ENCODE data around the gene DPYSL4. TPM values are rescaled to one million over a fixed set of nuclear protein-coding genes. Genes with fewer than 3 reads are reported as not detected.
A peak's percentile ranks its signal among the peaks of the same experiment; 100 is the strongest.

Gene DPYSL4
- total RNA-seq, 4 donors from 2014 or later = 0.27 TPM; not detected in 3

DNA sequence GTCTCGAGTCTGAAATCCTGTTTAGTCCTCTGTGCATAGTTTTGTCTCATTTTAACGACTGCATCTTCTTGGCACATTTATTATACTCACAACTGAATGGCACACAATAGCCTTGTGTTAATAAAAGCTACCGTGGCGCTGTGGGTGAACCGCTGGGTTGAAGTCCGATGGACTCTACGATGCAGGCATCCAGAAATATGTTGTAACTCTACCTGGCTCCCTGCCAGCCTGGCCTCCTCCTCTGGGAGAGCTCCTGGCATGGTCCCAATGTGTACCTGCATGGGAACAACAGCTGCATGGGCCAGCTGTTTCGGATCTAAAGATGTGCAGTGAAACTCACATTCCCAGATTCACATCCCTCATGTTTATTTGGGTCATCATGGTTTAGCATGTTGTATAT lies 3.7 kb upstream of the DPYSL4 start:
- H3K36me3 ChIP-seq = no peaks in the 10 kb centered on the region
- peaks cover 0 to 23% (median 9%) of the 10 kb centered on the region in 4 donors for H3K4me1 ChIP-seq
- no peak for DNase-seq
- no peak overlapping the region for H3K27ac ChIP-seq
- TF ChIP-seq, protein P1, sequence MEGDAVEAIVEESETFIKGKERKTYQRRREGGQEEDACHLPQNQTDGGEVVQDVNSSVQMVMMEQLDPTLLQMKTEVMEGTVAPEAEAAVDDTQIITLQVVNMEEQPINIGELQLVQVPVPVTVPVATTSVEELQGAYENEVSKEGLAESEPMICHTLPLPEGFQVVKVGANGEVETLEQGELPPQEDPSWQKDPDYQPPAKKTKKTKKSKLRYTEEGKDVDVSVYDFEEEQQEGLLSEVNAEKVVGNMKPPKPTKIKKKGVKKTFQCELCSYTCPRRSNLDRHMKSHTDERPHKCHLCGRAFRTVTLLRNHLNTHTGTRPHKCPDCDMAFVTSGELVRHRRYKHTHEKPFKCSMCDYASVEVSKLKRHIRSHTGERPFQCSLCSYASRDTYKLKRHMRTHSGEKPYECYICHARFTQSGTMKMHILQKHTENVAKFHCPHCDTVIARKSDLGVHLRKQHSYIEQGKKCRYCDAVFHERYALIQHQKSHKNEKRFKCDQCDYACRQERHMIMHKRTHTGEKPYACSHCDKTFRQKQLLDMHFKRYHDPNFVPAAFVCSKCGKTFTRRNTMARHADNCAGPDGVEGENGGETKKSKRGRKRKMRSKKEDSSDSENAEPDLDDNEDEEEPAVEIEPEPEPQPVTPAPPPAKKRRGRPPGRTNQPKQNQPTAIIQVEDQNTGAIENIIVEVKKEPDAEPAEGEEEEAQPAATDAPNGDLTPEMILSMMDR (IDR thresholded peaks at IDR 0.05) = no peak
- no peak for TF ChIP-seq POLR2A (IDR thresholded peaks at IDR 0.05)
- no peak overlapping the region for H3K4me3 ChIP-seq
- no peaks in the 10 kb centered on the region for H3K9me3 ChIP-seq
- peaks cover 0 to 24% of the 10 kb centered on the region in 2 donors for H3K27me3 ChIP-seq

GRCh38 chr10:132184816-132185593 lies 1.7 kb upstream of the DPYSL4 start:
- no peaks in the 10 kb centered on the region for H3K36me3 ChIP-seq
- TF ChIP-seq, protein P1 (IDR thresholded peaks at IDR 0.05) = no peak
- no peak for TF ChIP-seq POLR2A (IDR thresholded peaks at IDR 0.05)
- no peaks in the 10 kb centered on the region for H3K9me3 ChIP-seq
- DNase-seq = no peak
- H3K27me3 ChIP-seq = peaks cover 0 to 30% of the 10 kb centered on the region in 2 donors
- no peak overlapping the region for H3K4me3 ChIP-seq
- peaks cover 0 to 23% (median 9%) of the 10 kb centered on the region in 4 donors for H3K4me1 ChIP-seq
- H3K27ac ChIP-seq = no peak overlapping the region

- peak in 1 of 3 donors; percentile 60 for DNase-seq
- Histone ChIP-seq H3K4me3 (peak overlapping the region in 2 of 4 donors; percentile 36 to 45), H3K27me3 (peaks cover 0 to 30% of the 10 kb centered on the region in 2 donors), H3K4me1 (peaks cover 0 to 23% (median 9%) of the 10 kb centered on the region in 4 donors), H3K9me3 (no peaks in the 10 kb centered on the region), H3K27ac (no peak overlapping the region), H3K36me3 (no peaks in the 10 kb centered on the region)
- TF ChIP-seq, protein P1 (IDR thresholded peaks at IDR 0.05) = no peak
- TF ChIP-seq POLR2A (IDR thresholded peaks at IDR 0.05) = no peak
These were observed 904 bp upstream of the DPYSL4 start for GRCh38 chr10:132185601-132186487.

DNA sequence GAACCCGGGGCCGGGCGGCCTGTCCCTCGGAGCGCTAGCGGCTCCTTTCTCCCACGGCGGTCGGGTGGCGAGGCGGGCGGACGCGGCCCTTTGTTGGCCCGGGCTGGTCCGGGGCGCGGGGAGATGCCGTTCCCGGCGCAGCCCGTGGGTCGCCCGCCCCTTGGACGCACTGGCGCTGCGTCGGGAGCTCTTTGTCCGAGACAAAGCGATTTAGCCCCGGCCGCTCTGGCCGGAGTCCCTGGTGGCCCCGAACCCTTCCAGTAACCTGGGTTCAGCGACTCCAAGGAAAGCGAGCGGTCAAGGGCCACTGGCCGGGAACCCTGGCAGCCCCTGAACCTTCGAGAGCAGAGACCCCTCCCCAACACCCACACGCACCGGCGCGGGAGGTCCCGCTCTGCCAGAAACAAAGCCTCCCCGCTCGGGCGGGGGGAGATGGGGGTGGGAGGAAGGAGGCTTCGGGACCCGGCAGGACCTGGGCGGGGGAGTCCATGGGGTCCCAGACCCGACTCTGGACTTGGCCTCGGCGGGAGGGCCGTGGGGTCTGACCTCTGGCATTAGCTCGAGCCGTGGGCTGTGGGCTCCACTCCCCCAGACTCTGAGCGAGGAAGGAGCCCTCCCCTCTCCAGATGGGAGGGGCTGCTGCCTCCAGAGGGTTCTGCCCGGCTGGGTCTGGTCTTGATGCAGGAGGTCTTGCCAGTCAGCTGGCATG lies 836 bp downstream of the DPYSL4 start:
- peaks cover 0 to 23% (median 9%) of the 10 kb centered on the region in 4 donors for H3K4me1 ChIP-seq
- no peaks in the 10 kb centered on the region for H3K36me3 ChIP-seq
- peak overlapping the region in 3 of 4 donors; percentile 31 to 45 (median 34) for H3K4me3 ChIP-seq
- TF ChIP-seq POLR2A (IDR thresholded peaks at IDR 0.05) = no peak
- TF ChIP-seq, protein P1 (IDR thresholded peaks at IDR 0.05) = no peak
- H3K27ac ChIP-seq = no peak overlapping the region
- DNase-seq = no peak
- H3K9me3 ChIP-seq = no peaks in the 10 kb centered on the region
- peaks cover 0 to 30% of the 10 kb centered on the region in 2 donors for H3K27me3 ChIP-seq

GRCh38 chr10:132188331-132188730 lies 1.6 kb downstream of the DPYSL4 start:
- Histone ChIP-seq H3K27ac (no peak overlapping the region), H3K4me1 (peaks cover 0 to 23% (median 9%) of the 10 kb centered on the region in 4 donors), H3K36me3 (no peaks in the 10 kb centered on the region), H3K9me3 (no peaks in the 10 kb centered on the region), H3K4me3 (no peak overlapping the region), H3K27me3 (peaks cover 0 to 30% of the 10 kb centered on the region in 2 donors)
- DNase-seq = no peak
- no peak for TF ChIP-seq POLR2A (IDR thresholded peaks at IDR 0.05)
- TF ChIP-seq, protein P1 (IDR thresholded peaks at IDR 0.05) = no peak

Data from Peyer's patch (tissue), 4 donors.